CD1c-positive myeloid dendritic cell (primary cell): ENCODE data around the gene LRCH4.
"Not testable (repeated sequence)": the region's sequence is repeated elsewhere in the genome, so short reads cannot be mapped to it uniquely, and the experiment has no call there.

Experiments
- DNase-seq: peaks from one replicate; pipeline ENCODE4 v3.0.0-alpha.2; 2016; ENCODE audit errors: extremely low spot score

LRCH4 gene

DNA sequence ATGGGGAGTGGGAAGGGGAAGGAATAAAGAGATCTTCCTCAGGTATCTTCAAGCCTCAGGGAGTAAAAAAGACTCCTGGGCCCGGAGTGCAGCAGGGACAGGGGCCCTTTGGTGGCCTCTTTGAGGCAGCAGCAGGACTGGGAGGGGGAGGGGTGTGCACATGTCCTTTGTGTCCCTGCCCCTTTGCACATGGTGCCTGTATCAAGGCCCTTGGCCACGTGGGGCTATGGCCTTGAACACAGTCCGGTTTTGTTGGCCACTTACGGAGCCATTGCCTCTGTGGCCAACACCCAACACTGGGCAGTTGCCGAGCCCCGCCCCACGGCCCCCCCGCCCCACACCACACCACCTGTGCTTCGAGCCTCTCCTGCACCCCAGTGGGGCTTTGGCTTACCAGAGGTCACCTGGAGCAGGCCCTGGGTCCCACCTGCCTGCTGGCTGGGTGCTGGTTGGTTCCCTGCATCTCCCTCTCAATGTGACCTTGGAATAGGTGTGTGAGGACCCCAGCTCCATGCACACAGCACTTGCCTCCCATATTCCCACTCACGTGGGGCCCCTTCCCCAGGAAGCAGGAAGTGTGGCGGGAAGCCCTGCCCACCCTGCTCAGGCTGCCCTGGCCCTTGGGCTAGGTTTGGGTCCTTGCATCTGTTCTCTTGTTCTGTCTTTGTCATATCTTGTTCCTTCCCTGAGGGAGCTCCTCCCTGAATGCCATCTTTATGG is 17.6 kb downstream of the LRCH4 start:
- no peak for DNase-seq

DNA sequence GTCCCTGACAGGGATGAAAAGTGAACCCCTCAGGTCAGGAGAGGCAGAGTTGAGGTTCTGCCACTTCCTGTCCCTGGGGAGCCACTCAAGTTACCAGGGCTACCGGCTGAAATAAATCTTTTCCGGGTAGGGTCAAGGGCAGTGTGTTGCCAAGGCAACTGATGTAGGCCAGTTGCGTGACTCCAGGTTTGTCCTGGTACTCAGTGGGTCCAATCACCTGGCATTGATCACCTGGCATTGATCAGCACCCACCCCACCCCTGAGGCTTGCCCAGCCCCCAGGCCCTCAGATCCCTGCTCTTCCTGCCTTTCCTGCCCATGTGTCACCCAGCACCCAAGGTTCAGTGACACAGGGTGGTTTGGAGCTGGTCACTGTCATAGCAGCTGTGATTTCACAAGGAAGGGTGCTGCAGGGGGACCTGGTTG is 18.2 kb downstream of the LRCH4 start:
- no peak for DNase-seq

DNA sequence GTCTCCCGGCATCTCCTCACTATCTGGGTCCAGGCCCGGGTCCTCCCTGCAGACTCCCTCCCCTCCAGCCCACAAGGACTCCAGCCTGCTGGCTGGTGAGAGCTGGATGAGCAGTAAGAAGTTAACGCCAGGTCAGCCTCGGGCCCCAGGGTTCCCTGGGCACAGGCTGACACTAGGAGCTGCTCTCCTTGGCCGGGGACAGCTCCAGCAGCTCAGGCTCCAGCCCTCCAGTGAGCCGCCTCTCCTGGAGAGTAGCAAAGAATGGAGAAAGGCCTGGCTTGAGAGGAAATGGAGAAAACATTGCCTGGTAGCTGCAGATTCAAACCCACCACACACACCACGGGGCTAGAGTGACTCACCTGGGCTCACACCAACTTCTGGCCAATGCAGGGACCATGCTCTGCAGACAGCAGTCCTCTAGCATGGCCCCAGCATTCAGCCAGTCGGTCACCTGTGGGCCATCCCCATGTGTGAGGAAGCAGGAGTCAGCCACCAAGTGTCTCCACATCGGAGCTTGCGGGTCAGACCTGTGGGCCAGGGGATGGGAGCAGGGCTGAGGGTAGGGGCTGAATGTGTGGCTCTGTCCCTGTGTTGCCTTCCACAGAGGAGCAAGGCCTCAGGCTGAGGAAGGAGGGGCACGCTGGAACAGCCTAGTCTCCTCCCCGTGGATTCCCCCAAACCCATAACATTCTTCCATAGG is 18.7 kb downstream of the LRCH4 start:
- no peak for DNase-seq

DNA sequence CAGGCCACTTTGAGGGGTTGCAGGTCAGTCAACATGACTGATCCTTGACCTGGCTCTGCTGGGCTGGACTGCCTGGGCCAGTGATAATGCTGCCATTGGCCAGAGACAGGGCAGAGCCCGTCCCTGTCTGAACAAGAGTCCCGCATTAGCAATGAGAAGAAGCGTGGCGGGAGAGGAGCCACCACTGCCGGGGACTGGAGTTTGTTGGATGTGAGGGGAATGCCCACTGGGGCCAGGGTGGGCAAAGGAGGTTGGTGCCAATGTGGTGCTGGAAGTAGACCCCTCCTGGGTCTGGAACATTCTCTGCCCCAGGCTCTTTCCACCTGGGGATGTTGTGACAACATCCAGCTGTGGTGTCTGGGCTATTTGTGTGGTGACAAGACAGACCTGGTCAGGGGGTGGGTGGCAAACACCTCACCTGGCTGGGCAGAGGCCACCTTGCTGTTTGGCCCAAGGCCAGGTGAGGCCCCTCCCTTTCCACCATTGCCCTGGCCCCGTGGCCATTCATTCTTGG is 19.9 kb downstream of the LRCH4 start:
- DNase-seq = no peak

DNA sequence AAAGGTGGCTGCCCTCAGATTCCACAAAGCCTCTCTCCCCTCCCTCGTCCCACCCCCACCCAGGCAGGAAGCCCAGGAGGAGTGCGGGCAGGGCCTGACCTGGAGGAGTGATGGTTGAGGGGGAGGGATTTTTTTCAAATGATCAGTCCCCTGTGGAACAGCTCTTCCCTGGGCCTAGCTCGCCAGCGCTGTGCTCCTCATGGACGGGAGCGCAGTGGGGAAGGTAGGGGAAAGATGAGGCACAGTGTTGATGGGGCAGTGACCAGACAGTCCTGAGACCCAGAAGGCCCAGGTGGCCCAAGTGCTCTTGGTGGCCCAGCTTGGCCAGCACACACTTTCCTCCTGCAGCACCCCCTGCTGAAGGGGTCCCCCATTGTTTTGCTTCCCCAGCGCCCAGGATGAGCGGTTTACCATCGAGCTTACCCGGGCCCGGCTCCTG is 20.8 kb downstream of the LRCH4 start:
- no peak for DNase-seq

DNA sequence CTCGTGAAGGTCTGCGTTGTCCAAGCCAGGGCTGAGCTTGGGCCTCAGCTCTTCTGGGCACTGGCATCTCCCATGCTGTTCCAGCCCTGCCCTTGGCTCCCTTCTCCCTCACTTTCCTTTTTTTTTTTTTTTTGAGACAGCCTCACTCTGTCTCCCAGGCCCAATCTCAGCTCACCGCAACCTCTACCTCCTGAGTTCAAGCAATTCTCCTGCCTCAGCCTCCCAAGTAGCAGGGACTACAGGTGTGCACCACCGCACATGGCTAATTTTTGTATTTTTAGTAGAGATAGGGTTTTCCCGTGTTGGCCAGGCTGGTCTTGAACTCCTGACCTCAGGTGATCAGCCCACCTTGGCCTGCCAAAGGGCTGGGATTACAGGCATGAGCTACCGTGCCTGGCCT is 21.5 kb downstream of the LRCH4 start:
- not testable (repeated sequence) for DNase-seq

DNA sequence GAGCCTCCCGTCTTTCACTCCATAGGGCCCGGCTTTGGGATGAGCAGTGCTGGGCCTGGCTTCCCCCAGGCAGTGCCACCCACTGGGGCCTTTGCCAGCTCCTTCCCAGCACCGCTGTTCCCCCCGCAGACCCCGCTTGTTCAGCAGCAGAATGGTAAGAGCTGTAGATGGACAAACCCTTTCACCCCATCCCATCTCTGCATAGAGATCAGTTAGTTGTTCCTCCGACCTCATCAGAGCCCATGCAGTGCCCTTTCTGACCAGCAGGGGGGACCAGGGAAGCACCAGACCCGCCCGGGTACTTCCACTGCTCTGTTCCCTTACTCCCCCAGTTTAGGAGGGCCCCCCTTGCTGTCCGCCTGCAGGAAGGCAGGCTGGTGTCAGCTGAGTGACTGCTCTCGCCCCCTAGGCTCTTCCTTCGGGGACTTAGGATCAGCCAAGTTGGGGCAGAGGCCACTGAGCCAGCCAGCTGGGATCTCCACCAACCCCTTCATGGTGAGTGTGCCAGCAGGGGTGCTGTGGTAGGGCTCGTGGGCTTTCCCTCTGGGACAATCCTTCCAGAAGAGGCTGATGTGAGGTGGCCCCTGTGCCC is 22.0 kb downstream of the LRCH4 start:
- DNase-seq = peak; percentile 73

DNA sequence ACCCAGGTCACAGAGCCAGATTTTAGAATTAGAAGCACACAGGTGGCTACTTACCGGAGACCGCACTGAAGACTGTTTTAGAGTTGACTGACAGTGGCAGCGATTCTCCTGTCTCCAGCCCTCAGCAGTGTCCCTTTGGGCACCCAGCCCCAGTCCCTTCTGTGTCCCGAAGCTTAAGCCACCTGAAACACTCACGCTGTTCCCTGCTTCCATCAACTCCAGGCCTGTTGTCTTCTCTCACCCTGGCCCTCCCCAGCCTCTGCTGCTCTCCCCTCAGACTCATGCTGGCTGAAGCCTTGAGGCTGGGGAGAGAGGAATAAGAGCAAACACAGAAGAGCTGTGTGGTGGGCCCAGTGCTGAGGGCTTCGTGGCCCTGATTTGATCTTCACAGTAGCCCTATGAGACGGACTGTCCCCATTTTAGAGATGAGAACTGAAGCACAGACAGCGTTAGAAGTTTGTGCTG is 22.8 kb downstream of the LRCH4 start:
- no peak for DNase-seq

DNA sequence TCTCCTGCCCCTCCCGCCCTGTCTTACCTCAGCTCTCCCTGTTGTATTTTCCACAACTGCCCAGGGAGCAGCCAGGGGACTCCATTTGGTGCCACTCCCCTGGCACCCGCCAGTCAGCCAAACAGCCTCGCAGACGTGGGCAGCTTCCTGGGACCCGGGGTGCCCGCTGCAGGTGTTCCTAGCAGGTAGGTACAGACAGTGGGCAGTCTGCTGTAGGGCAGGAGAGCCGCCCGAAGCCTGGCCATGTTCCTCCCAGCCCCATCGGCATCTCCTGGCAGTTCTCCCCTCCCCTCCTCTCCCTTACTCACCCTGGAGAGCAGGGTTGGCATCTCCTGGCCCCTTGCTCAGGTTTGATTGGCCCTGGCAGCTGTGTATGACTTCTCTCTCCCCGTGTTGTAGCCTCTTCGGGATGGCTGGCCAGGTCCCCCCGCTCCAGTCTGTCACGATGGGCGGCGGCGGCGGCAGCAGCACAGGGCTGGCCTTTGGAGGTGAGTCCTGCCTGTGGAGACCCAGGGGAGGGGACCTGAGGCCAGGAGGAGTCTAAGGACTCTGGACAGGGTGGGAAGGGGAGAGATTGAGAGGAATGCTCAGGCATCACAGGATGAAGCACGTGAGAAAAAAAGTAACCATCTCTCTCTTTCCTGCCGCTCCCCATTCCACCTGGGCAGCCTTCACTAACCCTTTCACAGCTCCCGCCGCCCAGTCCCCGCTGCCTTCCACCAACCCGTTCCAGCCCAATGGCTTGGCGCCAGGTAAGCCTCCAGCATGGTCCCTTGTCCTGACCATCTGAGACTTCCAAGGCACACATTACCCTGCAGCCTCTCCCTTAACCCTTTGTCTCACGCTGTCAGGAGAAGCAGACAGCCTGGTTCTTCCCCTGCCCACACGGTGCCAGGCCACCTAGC is 23.5 kb downstream of the LRCH4 start:
- DNase-seq = no peak

DNA sequence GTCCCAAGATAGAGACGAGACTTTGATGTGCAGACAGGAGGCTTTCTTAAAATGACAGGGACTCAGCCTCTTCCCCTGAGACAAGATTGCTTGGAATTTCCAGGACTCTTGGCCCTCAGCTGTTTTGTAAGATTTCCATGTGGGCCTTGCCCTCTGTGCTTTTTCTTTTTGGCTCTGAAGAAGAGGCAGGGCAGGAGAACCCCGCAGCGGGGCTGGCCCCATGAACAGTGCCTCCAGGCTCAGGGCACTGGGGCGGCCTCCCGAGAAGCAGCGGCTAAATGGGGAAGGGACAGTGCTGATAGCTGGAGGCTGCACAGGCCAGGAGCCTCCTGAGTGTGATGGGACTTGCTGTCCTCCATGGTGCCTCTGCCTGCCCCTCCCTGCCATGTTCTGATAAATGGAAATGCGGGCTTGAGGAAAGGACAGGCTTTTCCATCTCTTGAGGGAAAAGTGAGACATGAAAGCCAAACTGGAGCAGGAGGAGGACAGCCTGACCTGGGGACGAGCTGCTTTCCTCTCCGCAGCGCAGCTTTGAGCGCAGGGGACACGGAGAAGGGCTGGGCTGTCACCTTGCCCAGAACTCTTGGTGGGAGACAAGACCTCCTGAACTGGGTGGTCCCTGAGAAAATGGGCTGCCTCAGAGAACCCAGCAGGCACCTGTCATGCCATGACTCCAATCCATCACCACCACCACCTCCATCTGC is 24.3 kb downstream of the LRCH4 start:
- no peak for DNase-seq

DNA sequence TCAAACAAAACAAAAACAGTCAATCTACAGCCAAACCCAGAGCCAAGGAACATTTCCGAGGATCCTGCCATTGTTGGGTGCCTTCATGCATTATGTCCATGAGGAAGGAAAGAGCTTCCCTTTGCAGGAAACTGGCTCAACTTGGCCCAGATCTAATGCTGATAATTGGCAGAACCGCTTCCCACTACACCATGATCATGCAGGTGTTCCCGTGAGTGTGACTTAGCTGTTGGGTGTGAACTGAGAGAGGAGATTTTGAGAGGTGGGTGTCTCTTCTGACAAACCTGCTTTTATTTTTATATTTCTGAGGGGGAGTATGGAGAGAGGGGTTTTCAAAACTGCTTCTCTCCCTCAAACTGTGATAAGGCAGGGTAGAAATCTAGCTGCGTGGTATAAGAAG is 26.8 kb downstream of the LRCH4 start:
- DNase-seq = no peak

DNA sequence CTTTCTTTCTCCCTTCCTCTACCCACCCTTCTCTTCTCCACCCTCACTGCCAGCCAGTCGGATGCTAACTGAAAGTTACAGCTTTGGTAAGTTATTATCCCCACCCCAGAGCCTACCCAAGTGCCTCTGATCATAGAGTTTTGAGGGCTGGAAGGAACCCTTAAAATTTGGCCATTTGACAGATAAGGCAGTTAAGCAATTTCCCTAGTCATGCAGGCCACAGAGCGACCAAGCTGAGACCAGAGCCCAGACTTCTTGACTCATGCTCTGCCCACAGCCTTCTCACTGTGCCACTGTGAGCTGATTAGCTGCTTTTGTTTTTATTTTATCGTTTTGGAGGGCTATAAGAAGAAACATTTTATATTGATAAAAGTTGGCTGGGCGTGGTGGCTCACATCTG is 29.4 kb downstream of the LRCH4 start:
- DNase-seq = peak; percentile 48

DNA sequence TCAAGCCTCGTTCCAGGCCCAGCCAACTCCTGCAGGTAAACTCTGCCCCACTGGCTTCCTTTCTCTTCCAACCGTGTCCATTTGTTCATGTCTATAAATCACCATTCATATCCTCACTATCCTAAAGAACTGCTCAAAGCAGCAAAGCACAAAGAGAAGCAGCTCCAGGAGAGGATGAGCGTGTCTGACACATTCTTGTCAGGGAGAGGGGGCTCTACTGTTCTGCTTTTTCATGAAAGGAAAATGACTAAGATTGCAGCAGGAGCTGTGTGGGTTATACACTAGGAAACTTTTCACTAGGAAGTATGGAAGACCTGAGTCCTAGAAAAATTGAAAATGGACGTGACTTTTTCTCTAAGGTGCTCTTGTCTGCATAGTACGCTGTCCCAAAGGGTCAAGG is 30.2 kb downstream of the LRCH4 start:
- no peak for DNase-seq

DNA sequence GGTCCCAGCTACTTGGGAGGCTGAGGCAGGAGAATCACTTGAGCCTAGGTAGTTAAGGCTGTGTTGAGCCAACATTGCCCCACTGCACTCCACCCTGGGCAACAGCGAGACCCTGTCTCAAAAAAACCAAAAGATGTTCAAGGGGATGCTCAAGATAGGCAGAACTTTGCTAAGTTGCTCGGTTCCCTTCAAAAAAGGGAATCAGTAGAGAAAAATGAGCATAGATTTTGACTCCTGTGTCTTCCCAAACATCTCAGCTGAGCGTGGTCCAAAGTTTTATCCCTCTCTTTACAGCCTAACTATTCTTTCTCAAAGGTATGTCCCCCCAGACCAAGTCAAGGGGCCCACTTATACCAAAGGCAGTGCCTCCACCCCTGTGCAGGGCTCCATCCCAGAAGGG is 32.9 kb downstream of the LRCH4 start:
- DNase-seq = no peak

DNA sequence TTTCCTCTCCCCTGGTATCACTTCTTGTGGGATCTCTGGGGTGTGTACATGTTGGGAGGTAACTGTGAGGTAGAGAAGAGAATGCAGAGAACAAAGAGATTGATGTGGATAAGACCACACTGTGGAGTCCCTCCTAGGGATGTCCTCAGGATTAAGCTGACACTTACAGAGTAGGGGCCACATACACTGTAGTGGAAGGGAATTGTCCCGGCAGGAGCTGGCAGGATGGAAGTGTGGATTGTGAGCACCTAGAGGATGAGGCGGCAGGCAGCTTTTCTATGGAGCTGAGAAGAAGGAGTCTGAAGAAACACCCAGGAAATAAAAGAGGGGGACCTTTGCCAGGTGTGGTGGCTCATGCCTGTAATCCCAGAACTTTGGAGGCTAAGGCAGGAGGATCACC is 33.4 kb downstream of the LRCH4 start:
- DNase-seq = no peak

DNA sequence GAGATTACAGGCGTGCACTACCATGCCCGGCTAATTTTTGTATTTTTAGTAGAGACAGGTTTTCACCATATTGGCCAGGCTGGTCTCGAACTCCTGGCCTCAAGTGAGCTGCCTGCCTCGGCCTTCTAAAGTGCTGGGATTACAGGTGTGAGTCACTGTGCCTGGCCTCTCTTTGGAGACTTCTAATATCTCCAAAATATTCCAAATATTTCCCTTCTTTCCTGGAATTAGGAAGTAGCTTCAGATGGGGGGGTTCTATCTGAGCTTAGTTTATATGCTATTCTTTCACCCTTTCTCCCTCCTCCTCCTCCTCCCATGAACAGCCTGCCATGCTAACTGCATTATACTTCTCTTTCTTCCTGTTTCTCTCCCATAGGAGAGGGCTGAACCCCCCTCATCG is 37.5 kb downstream of the LRCH4 start:
- not testable (repeated sequence) for DNase-seq

DNA sequence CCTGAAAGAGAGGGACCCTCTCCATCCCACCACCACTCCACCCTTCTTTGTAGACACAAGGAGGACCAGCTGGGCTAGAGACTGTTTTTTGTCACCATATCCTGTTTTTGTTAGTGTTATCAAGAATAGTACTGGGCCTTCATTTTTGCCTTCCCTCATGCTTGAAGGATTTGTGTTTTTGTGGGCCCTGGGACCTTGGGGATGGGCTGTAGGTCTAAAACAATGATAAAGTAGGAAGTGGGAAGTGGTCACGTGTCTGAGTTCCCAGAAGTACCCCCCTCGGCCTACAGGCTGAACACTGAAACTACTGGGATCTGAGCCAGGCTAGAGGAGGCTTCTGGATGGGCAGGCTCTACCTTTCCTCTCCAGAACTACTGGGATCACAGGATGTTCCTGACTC is 38.1 kb downstream of the LRCH4 start:
- DNase-seq = peak; percentile 25

DNA sequence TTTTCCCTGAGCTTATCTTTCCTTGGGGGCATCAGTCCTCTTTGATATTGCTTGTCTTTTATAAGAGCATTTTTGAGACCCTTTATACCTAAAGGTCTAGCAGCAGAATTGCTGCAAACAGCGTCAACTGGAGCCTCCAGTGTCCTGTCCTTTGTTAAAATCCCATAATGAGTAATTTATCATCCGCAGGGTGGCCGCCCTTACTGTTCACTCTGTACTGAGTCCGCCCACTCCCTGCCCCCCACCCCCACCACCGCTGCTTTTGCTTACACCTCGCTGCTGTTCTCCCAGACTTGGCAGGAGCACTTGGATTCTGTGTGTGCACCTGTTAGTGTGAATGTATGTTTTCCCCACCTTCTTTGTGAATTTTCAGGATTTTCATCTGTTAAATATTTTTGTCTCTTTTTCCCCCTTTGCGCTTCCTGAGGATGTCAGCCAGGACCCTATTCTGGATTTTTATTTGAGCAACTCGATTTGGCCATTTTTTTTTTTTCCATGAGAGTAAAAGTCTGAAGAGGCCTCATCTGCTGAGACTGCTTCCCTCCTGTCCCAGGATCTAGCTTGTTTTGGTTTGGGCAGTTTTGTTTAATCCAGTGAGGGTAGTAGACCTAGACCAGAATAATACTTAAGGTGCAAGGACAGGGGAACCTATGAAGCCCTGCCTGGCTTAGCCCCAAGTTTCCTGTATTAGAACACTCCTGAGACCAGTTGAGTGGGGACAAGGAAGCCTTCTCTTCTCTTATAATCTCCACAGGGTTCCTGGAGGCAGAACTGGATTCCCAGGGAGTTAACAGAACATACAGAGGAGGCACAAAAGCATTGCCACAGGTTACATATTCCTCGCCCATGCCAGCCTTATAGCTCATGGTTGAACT is 38.8 kb downstream of the LRCH4 start:
- no peak for DNase-seq

DNA sequence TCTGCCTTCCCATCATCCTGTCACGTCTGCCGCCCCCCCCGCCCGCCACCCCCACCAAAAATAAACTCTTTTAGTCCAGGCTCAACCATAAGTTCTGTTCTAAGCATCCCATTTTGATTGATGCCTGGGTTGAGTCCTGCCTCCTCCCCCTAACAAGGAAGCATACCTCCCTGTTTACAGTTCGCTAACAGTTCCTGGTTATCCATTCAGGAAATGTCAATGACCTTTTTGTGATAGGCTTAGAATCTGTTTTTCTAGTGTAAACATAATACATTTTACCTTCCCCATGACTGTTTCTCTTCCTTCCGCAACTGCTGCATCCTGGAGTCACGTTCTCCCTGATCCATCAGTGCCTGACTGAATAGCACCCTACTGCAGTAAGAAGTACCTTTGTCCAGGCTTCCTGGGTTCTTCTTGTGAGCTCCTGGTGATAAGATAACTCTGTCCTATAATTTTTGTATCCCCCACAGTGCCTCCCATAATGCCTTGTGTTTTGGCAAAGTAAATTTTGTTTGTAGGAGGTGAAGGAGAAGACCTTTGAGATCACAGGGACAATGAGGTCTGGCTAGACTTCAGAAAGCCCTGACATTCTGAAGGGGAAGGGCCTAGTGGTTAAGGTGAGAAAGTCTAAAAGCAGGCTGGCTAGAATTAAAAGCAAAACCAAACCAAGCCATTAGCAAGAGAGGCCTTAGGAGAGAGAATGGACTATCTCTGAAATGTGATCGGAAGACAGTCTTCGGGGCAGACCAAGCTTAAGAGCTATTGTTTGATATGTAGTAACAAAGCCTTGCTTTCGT is 39.6 kb downstream of the LRCH4 start:
- DNase-seq = no peak
